HepG2 (cell line): ENCODE data around the gene ENG. TPM values are rescaled to one million over a fixed set of nuclear protein-coding genes. Genes with fewer than 3 reads are reported as not detected.

Source experiments
- ATAC-seq: fragments of 200-7000 bp; cut with Tn5 transposase; 3 replicates; pipeline ENCODE4 v1.9.1; 2020; ENCODE audit warnings: mild to moderate bottlenecking, moderate library complexity
- BruUV-seq: library from RNA; stranded (reverse); fragments of 400-500 nt; replicated peaks from 2 replicates; lab custom pipeline; 2021; lab: Mats Ljungman, UMichigan
- CTCF ChIA-PET: fragments of 300-600 bp; formaldehyde crosslinking; extraction: SDS; loops from one replicate; lab custom pipeline; 2021; ENCODE audit warnings: low total read pairs, inconsistent platforms, low intra/inter-chr PET ratio; lab: Yijun Ruan, JAX
- POLR2A ChIA-PET: fragments of 350-600 bp; sonication (Branson Sonifier 250); formaldehyde crosslinking; loops from one replicate; lab custom pipeline; 2020; ENCODE audit warnings: antibody characterized with exemption, inconsistent platforms; lab: Yijun Ruan, JAX
- DNase-seq: peaks from one replicate; pipeline ENCODE4 v3.0.0-alpha.2; 2015; ENCODE audit warnings: low spot score
- FAIRE-seq: peaks from 3 replicates; lab custom pipeline; 2011; peaks lifted over from hg19 to GRCh38; lab: Jason Lieb, UNC
- H2AFZ ChIP-seq: one replicate; pipeline ENCODE4 v1.6.1; 2011; ENCODE audit warnings: low read length, inconsistent platforms
- H3K27ac ChIP-seq: fragments of 300-600 bp; 3 replicates; pipeline ENCODE4 v1.8.0; 2011; ENCODE audit warnings: mixed run types, mild to moderate bottlenecking, mixed read lengths, low read length, inconsistent platforms; ENCODE audit not compliant: insufficient read depth; ENCODE audit errors: extremely low read length
- H3K27me3 ChIP-seq, 2 experiments: fragments of 200-600 bp in 1 of 2; 2 replicates in 1 of 2; 3 replicates in 1 of 2; pipeline versions ENCODE4 v1.6.0 to v1.8.0; 2011; ENCODE audit warnings: low read length in 2 of 2, mild to moderate bottlenecking in 2 of 2, moderate library complexity in 2 of 2, inconsistent platforms in 1 of 2; ENCODE audit not compliant: insufficient read depth in 2 of 2, control insufficient read depth in 1 of 2
- H3K36me3 ChIP-seq, 2 experiments: fragments of 200-600 bp in 1 of 2; replicated peaks in 1 of 2; 2 replicates in 1 of 2; 3 replicates in 1 of 2; pipeline versions ENCODE4 v1.5.1 to v1.8.0; 2011; ENCODE audit warnings: low read length in 2 of 2, inconsistent platforms in 1 of 2; ENCODE audit not compliant: insufficient read depth in 2 of 2, control insufficient read depth in 1 of 2
- H3K4me1 ChIP-seq: 2 replicates; pipeline ENCODE4 v1.5.1; 2012; ENCODE audit warnings: low read length, inconsistent platforms; ENCODE audit not compliant: insufficient read depth
- H3K4me2 ChIP-seq: 2 replicates; pipeline ENCODE4 v1.6.0; 2011; ENCODE audit warnings: low read depth, low read length, inconsistent platforms
- H3K4me3 ChIP-seq, 3 experiments: fragments of 200-600 bp in 1 of 3; sonication (generic), shearing (Covaris generic) in 1 of 3; replicated peaks in 1 of 3; 2 replicates each; pipeline ENCODE4 v1.5.1; 2011 to 2016; ENCODE audit warnings: low read length in 3 of 3, inconsistent platforms in 2 of 3, low read depth in 2 of 3, mild to moderate bottlenecking in 2 of 3, control low read depth in 1 of 3, mixed read lengths in 1 of 3; ENCODE audit not compliant: insufficient read depth in 1 of 3
- H3K79me2 ChIP-seq: one replicate; pipeline ENCODE4 v1.6.1; 2011; ENCODE audit warnings: low read length, inconsistent platforms; ENCODE audit not compliant: insufficient read depth
- H3K9ac ChIP-seq: 2 replicates; pipeline ENCODE4 v1.6.0; 2011; ENCODE audit warnings: mild to moderate bottlenecking, low read depth, low read length, inconsistent platforms; ENCODE audit not compliant: insufficient read depth
- H3K9me3 ChIP-seq: 2 replicates; pipeline ENCODE4 v1.5.1; 2012; ENCODE audit warnings: mild to moderate bottlenecking, low read length
- H4K20me1 ChIP-seq: 2 replicates; pipeline ENCODE4 v1.6.0; 2011; ENCODE audit warnings: inconsistent platforms, mild to moderate bottlenecking, low read length, moderate library complexity; ENCODE audit not compliant: insufficient read depth
- HINFP ChIP-seq: sonication (generic); formaldehyde crosslinking; IDR thresholded peaks from 2 replicates; pipeline ENCODE4 v1.4.0; 2020; ENCODE audit warnings: low read depth, mild to moderate bottlenecking, missing genetic modification reagents
- SRSF9 ChIP-seq: fragments of 200-400 bp; formaldehyde crosslinking; IDR thresholded peaks from 2 replicates; pipeline ENCODE4 v1.6.1; 2018; ENCODE audit warnings: borderline replicate concordance, mild to moderate bottlenecking, low read depth, low read length; ENCODE audit not compliant: insufficient read depth, poor library complexity, severe bottlenecking
- ZBTB14 ChIP-seq: sonication (generic); formaldehyde crosslinking; IDR thresholded peaks from 2 replicates; pipeline ENCODE4 v1.4.0; 2020; ENCODE audit warnings: missing genetic modification reagents
- ZMYM3 ChIP-seq: sonication (generic); formaldehyde crosslinking; IDR thresholded peaks from 2 replicates; pipeline ENCODE4 v1.5.1; 2020; ENCODE audit warnings: mild to moderate bottlenecking, missing genetic modification reagents
- ZNF768 ChIP-seq: sonication (generic); formaldehyde crosslinking; IDR thresholded peaks from 2 replicates; pipeline ENCODE4 v1.4.0; 2020; ENCODE audit warnings: missing genetic modification reagents
- WGBS: methylation state at CpG from one replicate; pipeline ENCODE4 v1.1.6; 2017; ENCODE audit warnings: low lambda C conversion rate; 5-methylcytosine and 5-hydroxymethylcytosine counted together
- in situ Hi-C: cut with HindIII; loops from 2 replicates; pipeline ENCODE4 v1.10.0; 2017; ENCODE audit warnings: low pct_unique_long_range_greater_than_20kb; ENCODE audit not compliant: extremely low pct_ligation_motif_present
- intact Hi-C: fragments of 100-400 bp; cut with micrococcal nuclease; formaldehyde crosslinking; loops from one replicate; pipeline ENCODE4 v1.10.0; 2022; ENCODE audit not compliant: unreplicated experiment
- polyA plus RNA-seq, 8 experiments: library from polyadenylated mRNA; depleted of rRNA in 3 of 8; stranded (reverse) in 7 of 8; unstranded in 1 of 8; fragments of >200 nt; fragmentation: Illumina TruSeq in 4 of 8; extraction: Trizol in 4 of 8; gene quantifications; 2 replicates each; pipeline versions ENCODE4 v1.2.1 to v1.2.3, GENCODE V29; 2011 to 2016; ENCODE audit warnings: low read depth in 4 of 8, missing spikeins in 1 of 8, mixed read lengths in 1 of 8; ENCODE audit not compliant: insufficient read depth in 1 of 8
- total RNA-seq, 5 experiments: library from RNA; depleted of rRNA; stranded (reverse); fragments of >200 nt; fragmentation: Illumina TruSeq; extraction: Trizol; gene quantifications; 2 replicates each; pipeline ENCODE4 v1.2.3, GENCODE V29; 2016; ENCODE audit warnings: low read depth in 1 of 5

The ENG gene
- total and polyA plus RNA-seq, 2 of the 13 experiments (the other 11 are each of a cell fraction or from before 2014, with no cell fraction given) = 0.02 to 1.1 TPM

- peak overlapping the region in 2 of 3 experiments; percentile 8 to 9; a peak in 2 of 6 replicates for H3K4me3 ChIP-seq
- H3K79me2 ChIP-seq = no peaks in the 10 kb centered on the region
- intact Hi-C loops = no loop called here
- FAIRE-seq (no peak), DNase-seq (no peak), ATAC-seq (no peak)
- H3K4me1 ChIP-seq = peaks cover 70% of the 10 kb centered on the region
- in situ Hi-C loops = no loop called here
- 0 out of 5 replicates have a peak, but pooled peaks cover 0 to 1% of the 10 kb centered on the region in 2 experiments for H3K27me3 ChIP-seq
- H3K9me3 ChIP-seq = 0 out of 2 replicates have a peak, but pooled peaks cover 7% of the 10 kb centered on the region
- H3K27ac ChIP-seq = no peak overlapping the region
- H3K9ac ChIP-seq = no peak overlapping the region
- H2AFZ ChIP-seq = no peak overlapping the region
- TF ChIP-seq ZBTB14 (CRISPR knock-in tag) = no peak
- TF ChIP-seq HINFP (CRISPR knock-in tag) = no peak
- TF ChIP-seq ZMYM3 (CRISPR knock-in tag) = peak; percentile 63
- TF ChIP-seq SRSF9 = no peak
- TF ChIP-seq ZNF768 = peak; percentile 96
- CTCF ChIA-PET = no interaction called here
- H3K4me2 ChIP-seq = no peak overlapping the region; the same call in 1 of the 2 replicates
- POLR2A ChIA-PET = no interaction called here
- H3K36me3 ChIP-seq = no peaks in the 10 kb centered on the region
- H4K20me1 ChIP-seq = no peaks in the 10 kb centered on the region
- no TSS peak for BruUV-seq
- WGBS = 83% methylated on average over 6 of the region's 13 CpGs
These were observed 910 bp downstream of the ENG start for GRCh38 chr9:127853312-127854183.
